NCI-H2227 (cell line): ENCODE measurements around the gene OR9G1.
"Not testable (repeated sequence)": the region's sequence is repeated elsewhere in the genome, so short reads cannot be mapped to it uniquely, and the experiment has no call there.

Experiments used
- DNase-seq: peaks from one replicate; lab custom pipeline; 2025; ENCODE audit not compliant: unreplicated experiment; lab: John Stamatoyannopoulos, UW

The OR9G1 gene, protein sequence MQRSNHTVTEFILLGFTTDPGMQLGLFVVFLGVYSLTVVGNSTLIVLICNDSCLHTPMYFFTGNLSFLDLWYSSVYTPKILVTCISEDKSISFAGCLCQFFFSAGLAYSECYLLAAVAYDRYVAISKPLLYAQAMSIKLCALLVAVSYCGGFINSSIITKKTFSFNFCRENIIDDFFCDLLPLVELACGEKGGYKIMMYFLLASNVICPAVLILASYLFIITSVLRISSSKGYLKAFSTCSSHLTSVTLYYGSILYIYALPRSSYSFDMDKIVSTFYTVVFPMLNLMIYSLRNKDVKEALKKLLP

DNA sequence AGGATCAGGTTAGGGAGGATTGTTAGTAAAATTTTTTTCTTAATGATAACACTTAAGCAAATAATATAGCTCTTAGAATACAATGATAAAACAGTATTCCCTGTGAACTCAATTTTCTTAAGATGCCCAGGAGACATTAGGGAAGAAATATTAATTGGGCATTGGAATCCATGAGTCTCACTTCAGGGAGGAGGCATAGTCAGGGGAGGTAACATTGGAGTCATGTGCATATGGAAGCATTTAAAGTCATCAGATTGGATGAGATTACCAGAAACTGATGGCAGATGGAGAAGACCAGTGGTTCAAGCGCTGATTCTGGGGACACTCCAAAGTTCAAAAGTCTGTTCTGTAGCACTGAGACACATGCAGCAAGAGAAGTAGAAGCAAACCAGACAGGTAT is at the start of gene OR9G1:
Gene OR9G1 (plus strand): TSS at position 301 of the 400 bp plus-strand sequence. CDS start 1,293 bp downstream, outside the sequence.
- DNase-seq = no peak

DNA sequence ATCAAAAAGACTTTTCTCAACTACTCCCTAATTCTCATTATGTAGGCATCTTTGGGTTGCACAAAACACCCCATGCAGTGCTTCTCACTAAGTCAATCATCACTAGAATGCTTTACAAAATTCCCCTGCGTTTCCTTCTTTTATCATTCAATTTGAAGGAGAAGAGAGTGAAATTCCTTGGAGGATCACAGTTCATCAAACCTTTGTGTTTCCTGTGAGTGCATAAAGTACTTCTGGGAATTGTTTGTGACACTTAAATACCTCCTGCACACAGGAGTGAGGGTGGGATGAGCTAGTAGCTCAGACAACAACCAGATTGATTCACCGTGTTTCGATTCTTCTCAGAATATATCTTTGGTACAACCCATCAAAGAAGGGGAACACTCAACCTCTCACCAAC is 39.1 kb upstream of the OR9G1 start:
- no peak for DNase-seq

DNA sequence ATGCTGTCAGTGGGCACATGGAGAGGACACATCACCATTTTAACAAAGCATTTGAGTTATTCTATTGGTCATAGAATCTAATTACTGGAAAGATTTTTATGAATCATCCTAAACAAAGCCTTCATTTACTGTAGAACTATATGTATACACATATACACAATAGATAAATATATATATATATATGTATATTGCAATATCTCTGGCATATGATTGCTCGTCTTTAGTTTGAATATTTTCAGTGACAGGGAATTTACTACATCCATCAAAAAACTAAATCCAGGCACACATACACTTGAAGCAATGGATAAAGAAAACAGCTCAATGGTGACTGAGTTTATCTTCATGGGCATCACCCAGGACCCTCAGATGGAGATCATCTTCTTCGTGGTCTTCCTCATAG is 35.5 kb upstream of the OR9G1 start, which contains the start of gene OR5AR1:
Gene OR5AR1 (plus strand): TSS at position 301 of the 400 bp plus-strand sequence. CDS start 0 bp downstream, at position 301.
- no peak for DNase-seq

DNA sequence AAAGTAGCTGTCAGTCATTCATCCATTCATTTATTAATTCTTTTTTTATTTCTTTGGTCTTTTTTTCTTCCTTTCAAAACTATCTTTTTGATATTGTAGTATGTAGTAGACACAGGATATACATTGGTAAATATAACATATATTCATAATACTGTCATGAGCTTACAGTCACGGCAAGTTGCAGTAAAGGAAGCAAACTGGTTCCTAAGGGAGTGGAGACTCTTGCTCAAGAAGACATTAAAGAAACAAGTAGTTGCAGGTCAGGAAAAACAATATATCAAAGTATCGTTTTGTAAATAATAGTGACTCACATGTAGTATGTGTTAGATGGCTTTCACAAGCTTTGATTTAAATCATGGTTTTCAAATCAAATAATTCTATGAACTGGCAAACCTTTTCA is 27.9 kb upstream of the OR9G1 start:
- no peak for DNase-seq

DNA sequence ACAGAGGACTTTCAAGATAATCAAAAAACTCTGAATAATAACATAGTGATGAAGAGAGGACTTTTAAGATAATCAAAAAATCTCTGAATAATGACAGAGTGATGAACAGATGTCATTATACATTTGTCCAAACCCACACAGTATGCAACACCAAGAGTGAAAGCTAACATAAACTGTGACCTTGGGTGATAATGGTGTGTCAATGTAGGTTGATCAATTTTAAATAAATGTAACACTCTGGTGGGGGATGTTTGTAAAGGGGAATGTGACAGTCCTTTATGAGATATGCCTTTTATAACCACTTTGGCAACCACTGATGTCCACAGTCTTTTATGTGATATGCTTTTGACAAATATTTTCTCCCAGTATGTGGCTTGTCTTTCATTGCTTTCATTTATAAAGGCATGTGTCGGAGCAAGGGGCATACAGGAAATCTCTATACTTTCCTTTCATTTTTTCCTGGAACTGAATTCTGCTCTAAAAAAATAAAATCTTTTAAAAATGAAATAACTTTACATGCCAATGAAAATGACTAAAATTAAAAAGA is 10.3 kb upstream of the OR9G1 start:
- no peak for DNase-seq

DNA sequence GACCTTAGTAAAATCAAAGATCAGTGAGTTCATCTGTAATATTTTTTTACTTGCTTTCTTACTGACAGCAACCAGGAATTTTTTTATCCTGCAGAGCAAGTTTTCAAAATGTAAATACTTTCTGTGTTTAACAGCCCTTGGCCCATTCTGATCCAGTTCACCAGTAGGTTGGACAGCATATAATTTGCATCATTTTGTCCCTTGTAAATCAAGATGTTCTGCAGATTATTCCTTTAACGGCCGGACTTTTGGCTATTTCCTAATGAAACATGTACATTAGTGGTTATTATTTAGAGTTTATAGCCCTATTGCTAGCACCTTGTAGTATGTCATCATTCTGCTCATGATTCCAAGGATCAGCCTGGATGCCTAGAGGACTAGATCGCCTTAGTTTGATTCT is 7.7 kb upstream of the OR9G1 start:
- not testable (repeated sequence) for DNase-seq

DNA sequence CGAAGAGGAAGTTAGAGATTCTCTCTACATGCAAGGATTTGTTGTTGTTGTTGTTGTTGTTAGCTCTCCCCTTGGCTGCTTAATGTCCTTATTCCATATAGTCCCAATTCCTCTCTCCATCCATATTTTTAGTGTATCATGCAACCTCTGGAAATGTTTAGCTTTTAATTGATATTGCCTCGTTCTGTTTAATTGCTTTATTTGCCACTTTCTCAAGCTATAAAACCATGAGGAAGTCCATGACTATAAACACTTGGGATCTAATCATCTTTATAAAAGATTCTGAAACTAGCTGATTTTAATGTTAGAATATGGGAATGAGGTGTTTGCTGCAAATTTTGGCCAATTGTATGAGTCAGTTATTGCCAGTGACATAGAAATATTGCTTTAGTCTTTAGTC is 5.5 kb upstream of the OR9G1 start:
- no peak for DNase-seq

DNA sequence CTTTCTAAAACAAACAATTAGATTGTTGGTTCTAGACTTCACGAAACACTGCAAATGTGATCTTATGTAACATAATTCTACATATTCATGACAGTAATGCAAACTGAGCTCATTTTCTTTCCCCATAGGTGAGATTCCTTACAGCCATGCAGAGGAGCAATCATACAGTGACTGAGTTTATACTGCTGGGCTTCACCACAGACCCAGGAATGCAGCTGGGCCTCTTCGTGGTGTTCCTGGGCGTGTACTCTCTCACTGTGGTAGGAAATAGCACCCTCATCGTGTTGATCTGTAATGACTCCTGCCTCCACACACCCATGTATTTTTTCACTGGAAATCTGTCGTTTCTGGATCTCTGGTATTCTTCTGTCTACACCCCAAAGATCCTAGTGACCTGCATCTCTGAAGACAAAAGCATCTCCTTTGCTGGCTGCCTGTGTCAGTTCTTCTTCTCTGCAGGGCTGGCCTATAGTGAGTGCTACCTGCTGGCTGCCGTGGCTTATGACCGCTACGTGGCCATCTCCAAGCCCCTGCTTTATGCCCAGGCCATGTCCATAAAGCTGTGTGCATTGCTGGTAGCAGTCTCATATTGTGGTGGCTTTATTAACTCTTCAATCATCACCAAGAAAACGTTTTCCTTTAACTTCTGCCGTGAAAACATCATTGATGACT is 1.5 kb downstream of the OR9G1 start:
- no peak for DNase-seq

DNA sequence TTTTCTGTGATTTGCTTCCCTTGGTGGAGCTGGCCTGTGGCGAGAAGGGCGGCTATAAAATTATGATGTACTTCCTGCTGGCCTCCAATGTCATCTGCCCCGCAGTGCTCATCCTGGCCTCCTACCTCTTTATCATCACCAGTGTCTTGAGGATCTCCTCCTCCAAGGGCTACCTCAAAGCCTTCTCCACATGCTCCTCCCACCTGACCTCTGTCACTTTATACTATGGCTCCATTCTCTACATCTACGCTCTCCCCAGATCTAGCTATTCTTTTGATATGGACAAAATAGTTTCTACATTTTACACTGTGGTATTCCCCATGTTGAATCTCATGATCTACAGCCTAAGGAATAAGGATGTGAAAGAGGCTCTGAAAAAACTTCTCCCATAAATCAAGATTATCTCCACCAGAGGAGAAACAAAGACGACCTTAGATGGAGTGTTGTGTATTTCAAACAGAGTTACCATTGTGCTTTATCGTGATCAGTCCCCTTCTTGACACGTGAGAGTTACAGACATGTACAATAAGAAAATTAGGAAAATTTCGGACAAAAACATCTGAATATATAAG is 2.1 kb downstream of the OR9G1 start:
- no peak for DNase-seq

DNA sequence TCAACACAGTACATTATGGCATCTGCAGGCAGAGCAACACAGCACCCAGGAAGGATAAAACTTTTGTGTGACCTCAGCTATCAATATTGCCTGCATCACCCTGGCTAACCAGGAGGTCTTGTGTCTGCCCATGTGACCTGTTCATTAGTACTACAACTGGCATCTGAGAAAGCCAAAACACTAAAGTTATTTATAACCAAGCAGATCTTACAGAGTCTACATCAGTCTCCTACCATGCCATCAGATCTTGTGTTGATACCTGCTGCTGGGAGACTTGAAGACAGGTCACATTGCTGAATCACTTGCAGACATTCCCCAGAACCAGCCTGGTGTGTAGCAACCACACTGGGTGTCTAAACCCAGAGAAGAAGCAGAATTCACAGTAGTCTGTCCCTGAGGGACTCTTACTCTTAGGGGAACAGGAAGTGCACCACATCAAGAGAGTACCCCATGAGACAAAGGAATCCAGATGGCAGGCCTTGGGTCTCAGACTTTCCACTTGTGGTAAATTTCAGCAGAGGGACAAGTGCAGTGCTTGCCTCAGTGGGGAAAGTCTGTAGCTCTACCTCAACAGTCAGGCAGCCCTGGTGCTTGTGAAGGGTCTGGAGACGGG is 7.0 kb downstream of the OR9G1 start:
- no peak for DNase-seq

DNA sequence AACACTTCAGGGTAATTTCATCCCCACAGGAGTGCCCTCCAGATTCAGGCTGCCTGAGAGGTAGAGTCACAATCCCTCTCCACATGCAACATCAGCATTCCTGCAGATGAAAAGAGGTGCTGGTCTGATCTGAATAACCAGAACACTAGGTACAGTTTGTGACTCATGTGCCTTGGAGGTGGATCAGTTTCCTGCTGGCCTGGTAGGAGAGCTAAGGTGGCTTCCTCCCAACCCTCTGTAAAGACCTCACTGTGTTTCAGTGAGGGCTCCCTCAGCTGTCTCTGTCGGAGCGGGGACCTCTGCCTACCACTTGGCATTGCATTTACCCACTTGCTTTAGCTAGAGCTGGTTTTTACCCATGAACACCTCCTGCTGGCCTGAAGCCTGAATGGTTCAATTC is 7.6 kb downstream of the OR9G1 start:
- no peak for DNase-seq

DNA sequence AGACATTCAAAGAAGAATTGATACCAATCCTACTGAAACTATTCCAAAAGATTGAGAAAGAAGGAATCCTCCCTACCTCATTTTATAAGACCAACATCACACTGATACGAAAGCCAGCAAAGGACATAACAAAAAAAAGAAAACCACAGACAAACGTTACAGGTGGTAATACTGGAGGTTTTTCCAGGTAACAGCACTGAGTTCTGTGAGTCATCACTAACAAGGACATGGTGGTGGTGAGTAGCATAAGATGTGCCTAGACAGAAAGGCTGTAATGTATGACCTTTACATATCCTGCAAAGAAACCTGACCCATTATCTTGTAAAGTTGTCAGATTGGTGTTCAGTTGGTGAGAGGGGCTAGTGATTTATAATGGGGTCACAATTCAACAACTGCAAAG is 15.3 kb downstream of the OR9G1 start:
- DNase-seq = no peak

DNA sequence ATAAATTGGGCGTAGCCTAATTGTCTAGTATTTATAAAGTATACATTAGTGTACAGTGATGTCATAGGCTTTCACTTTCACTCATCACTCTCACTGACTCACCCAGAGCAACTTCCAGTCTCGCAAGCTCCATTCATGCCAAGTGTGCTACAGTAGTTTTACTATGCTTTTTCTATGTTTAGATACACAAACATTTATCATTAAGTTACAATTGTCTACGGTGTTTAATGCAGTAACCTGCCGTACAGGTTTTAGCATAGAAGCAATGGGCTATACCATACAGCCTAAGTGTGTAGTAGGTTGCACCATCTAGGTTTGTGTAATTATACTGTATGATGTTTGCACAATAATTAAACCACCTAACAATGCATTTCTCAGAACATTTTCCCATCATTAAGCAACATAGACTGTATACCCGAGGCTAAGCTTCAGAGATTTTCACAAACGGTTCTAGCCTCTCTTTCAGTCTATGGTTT is 17.5 kb downstream of the OR9G1 start:
- no peak for DNase-seq

DNA sequence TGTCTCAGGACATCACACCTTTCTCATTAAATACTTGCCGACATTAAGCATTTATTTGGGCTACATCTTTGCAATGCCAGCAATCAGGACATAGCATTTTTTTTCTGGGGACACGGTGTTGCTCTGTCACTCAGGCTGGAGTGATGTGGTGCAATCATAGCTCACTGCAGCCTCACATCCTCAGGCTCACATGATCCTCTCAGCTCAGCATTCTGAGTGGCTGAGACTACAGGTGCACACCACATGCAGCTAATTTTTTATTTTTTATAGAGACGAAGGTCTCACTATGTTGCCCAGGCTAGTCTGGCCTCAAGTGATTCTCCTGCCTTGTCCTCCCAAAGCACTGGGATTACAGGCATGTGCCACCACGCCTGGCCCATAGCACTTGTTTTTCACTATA is 21.6 kb downstream of the OR9G1 start:
- DNase-seq = no peak

DNA sequence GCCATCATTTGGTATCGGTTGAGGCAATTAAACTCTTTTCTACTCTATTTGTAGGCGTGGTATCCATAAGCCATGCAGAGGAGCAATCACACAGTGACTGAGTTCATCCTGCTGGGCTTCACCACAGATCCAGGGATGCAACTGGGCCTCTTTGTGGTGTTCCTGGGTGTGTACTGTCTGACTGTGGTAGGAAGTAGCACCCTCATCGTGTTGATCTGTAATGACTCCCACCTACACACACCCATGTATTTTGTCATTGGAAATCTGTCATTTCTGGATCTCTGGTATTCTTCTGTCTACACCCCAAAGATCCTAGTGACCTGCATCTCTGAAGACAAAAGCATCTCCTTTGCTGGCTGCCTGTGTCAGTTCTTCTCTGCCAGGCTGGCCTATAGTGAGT is 41.2 kb downstream of the OR9G1 start:
- no peak for DNase-seq

DNA sequence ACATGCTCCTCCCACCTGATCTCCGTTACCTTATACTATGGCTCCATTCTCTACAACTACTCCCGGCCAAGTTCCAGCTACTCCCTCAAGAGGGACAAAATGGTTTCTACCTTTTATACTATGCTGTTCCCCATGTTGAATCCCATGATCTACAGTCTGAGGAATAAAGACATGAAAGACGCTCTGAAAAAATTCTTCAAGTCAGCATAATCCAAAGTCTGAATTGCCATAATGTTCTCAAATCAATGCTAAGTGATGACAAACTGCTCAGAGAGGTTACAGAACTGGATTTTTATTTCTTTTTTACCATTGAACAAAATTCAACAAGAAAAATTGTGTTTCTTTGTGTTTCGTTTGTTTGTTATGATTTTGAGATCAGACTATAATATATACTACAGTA is 42.0 kb downstream of the OR9G1 start:
- DNase-seq = no peak

DNA sequence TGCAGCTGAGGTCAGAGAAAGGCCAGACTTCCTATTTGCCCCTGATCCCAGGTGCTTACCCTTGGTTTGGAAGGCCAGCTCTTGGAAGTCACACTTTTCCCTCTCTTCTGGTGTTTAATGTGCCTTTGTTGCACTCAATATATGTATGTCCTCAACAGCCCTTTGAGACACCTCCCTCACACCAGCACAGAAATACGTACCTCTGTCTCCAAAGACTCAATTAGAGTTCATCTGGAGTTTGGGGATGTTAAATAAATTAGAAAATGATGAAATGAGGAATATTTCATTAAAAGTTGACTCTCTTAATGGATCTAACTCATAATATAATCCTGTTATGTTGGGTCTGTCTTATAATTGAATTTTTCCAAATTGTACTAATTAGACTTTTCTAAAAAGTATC is 49.7 kb downstream of the OR9G1 start, which contains the start of gene OR9G4:
Gene OR9G4 (minus strand): TSS at position 101 of the 400 bp plus-strand sequence. CDS start 4,931 bp downstream, outside the sequence.
- no peak for DNase-seq

DNA sequence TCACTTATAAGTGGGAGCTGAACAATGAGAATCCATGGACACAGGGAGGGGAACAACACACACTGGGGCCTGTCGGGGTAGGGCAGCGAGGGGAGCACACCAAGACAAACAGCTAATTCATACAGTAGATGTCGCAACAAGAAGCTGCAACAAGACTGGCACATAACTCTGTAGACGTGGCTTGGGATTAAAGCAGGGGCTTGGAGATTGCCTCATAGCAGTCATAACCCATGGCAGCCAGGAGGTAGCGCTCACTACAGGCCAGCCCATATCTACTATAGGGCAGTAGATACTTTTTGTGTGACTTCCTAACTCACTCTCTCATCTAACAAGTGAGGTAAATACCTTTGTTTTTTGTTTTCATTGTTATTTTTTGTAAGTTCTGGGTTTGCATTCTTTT is 51.3 kb downstream of the OR9G1 start:
- no peak for DNase-seq

DNA sequence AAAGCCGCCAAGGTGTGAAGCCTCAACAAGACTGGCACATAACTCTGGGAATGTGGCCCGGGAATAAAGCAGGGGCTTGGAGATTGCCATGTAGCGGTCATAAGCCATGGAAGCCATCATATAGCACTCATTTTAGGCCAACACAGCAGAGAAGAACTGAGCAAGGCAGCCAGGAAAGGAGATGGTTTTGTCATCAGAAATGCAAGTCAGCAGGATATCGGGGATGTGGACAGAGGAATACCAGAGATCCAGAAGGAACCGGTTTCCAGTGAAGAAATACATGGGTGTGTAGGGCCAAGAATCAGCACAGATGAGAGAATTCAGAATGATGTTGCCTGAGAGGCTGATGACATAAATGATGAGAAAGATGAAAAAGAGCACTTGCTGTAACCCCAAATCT is 52.6 kb downstream of the OR9G1 start:
- DNase-seq = no peak
